Measurements from ENCODE around the gene DDX17.

DDX17 gene

DNA sequence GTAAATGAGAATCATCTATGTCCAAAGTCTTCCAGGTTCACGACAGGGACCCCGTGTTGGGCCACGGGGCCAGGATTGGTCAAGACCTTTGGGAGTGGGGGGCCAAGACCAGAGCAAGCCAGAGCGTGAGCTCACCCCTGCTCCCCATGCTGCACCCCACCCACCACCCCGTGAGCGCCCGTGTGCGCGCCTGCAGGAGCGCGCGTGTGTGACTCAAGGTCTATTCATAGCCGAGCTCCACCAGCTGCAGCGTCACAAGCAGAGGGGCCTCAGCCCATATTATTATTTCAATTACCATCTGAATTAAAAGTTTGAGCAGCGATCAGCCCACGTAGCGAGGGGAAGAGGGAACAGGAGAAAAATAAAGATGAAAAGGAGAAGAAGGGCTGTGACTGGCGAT is 56.3 kb downstream of the DDX17 start:
- TF ChIP-seq, protein P1, sequence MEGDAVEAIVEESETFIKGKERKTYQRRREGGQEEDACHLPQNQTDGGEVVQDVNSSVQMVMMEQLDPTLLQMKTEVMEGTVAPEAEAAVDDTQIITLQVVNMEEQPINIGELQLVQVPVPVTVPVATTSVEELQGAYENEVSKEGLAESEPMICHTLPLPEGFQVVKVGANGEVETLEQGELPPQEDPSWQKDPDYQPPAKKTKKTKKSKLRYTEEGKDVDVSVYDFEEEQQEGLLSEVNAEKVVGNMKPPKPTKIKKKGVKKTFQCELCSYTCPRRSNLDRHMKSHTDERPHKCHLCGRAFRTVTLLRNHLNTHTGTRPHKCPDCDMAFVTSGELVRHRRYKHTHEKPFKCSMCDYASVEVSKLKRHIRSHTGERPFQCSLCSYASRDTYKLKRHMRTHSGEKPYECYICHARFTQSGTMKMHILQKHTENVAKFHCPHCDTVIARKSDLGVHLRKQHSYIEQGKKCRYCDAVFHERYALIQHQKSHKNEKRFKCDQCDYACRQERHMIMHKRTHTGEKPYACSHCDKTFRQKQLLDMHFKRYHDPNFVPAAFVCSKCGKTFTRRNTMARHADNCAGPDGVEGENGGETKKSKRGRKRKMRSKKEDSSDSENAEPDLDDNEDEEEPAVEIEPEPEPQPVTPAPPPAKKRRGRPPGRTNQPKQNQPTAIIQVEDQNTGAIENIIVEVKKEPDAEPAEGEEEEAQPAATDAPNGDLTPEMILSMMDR (IDR thresholded peaks at IDR 0.05): no peak

DNA sequence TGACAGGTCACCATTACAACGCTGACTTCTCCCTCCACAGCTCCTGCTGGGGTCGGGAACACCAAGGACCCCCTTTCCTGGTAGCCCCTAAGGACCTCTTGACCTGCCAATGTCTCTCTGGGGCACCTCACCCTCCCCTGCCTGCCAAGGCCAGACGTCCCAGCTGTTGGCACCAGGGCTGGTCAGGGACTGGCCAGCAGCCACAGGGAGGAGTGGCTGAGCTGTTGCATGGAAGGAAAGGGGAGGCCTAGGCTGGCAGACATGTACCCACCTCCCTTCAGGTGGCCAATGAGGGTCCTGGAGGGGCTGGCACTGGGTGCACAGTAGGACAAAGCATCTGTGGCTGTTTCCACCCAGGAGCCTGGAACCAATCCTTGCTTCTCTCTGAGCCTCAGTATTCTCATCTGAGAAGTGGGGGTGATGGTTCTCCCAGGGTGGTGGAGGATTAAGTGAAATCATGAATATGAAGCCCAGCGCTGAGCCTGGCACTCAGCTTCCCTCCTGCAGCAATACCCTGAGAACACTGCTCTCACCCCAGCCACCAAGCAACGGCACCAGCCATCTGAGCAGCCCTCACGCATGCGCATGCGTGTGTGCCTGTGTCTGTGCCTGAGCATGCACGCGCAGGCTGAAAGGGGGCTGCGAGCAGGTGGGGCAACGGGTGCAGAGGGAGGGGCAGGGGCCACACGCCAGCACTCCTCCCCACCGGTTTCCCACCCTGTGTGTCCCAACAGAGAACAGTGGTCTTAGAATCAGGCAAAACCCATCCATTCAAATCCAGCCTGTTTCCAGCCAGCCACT is 57.0 kb downstream of the DDX17 start:
- TF ChIP-seq, protein P1 (IDR thresholded peaks at IDR 0.05): no peak

DNA sequence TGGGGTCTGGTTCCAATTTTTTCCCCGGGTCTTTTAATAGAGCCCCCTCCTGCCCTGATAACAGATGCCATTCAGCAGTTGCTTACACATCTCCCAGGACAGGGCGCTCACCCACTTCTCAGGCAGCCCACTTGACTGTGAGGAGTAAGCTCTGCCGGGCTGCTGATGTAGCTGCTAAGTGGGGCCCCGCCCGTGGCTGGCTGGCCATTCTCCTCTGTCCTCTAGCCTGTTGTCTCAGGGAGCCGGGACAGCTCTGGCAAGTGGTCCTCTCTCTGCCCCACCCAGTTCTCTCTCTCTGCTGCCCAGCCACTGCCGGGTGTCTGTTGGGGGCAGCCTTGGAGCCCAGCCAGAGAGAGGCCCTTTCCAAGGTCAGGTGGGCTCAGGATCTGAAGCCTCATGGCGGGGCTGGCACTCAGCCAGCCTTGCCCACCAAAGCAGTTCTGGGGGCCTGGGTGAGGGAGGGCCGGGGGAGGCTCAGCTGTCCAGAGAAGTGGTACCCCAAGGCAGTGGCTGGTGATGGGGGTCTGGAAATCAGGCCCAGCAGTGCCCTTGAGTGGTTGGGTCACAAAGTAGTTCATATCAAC is 60.0 kb downstream of the DDX17 start:
- TF ChIP-seq, protein P1 (IDR thresholded peaks at IDR 0.05): no peak

DNA sequence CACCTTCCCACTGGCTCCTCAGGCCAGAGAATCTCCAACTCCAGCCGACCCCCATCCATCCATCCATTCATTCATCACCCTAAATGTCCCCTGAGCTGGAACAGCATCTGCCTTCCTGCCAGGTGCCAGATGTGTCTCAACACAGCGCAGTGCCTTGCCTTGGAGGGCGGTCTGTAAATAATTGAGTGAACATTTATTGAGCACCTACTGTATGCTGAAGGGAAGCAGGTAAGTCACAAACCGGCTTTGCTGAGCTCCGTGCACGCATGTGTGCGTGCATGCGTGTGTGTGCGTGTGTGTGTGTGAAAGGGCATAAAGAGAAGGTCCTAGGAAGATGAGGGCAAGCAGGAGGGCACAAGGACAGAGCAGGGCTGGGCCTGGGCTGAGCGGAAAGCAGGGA is 61.3 kb downstream of the DDX17 start:
- TF ChIP-seq, protein P1 (IDR thresholded peaks at IDR 0.05): no peak

DNA sequence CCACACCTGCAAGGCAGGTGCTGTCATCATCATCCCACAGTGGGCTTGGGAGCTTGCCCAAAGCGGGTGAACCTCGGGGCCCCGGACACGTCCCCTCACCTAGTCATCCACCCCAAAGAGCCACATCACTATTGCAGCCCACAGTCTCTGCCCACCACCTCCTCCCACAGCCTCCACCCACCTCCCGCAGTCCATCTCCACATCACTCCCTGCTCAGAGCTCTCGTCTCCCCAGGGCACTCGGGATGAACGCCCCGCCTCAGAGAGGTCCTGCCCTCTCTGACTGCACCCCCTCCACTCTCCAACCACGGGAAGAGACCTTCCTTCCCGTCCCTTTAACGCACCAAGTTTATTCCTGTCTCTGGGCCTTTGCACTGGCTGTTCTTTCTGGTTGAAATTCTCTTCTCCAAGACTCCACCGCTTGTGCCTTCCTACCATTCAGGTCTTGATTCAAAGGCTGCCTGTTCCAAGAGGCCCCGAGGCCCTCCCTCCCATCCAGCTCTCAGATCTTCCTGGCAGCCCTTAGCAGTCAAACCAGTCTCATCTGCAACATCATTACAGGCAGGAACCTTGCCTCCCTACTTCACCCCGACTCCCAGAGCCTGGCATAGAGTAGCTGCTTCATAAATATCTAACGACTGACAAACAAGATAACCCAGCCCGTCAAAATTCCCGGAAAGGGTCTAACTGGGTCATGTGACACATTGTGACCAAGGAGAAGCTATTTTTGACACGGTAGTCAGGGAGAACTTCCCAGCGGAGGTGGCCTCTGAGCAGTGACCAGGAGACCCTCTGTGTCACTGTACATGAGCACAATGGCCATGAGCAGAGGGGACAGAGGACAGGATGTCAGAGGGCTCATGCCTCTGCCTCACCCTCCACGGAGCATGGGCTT is 62.2 kb downstream of the DDX17 start:
- TF ChIP-seq, protein P1 (IDR thresholded peaks at IDR 0.05): no peak

DNA sequence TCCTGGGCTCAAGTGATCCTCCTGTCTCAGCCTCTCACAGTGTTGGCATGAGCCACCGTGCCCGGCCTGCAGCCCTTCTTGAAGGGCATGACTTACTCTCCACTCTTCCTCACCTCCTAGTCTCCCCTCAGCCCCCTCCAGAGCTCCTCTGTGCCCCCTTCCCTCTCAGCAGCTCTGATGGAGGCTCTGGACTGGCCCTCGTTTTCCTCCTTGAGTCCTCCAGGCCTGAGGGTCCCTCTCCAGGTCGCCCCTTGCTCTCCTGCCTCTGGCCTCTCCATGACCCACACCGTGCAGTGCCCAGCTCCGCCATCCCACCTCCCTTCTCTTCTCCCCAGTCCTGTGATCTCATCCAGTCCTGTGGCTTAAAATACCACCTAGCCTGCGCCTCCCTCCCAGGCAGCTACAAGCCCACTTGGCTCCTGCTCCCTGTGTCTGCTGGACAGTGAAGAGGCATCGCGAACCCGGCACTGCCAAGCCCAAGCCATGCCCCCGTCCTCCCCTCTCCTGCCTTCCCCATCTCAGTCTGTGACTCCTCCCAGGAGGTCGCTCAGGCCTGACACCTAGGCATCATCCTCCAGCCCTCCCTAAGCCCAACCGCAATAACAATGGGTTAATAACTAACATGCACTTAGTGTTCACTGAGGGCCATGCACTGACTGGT is 63.0 kb downstream of the DDX17 start:
- TF ChIP-seq, protein P1 (IDR thresholded peaks at IDR 0.05): no peak

Measured in LNCAP (cell line).